H1 (cell line): ENCODE data around the gene LRP3. TPM values are rescaled to one million over a fixed set of nuclear protein-coding genes. Genes with fewer than 3 reads are reported as not detected.

Experiments used
- CTCF ChIA-PET: fragments of 300-600 bp; sonication (Branson Sonifier 250); formaldehyde crosslinking; loops from one replicate; lab custom pipeline; 2021; ENCODE audit not compliant: partially characterized antibody; lab: Charles Lee
- POLR2A ChIA-PET: fragments of 300-600 bp; sonication (Branson Sonifier 250); formaldehyde crosslinking; loops from one replicate; lab custom pipeline; 2021; ENCODE audit warnings: inconsistent platforms; ENCODE audit not compliant: partially characterized antibody; lab: Charles Lee
- DNase-seq, 2 experiments: peaks; one replicate each; pipeline versions ENCODE4 v3.0.0 to v3.0.0-alpha.2; 2010 to 2022; ENCODE audit warnings: low spot score in 2 of 2, low read depth in 1 of 2, mixed read lengths in 1 of 2
- FAIRE-seq: peaks from 2 replicates; lab custom pipeline; 2011; peaks lifted over from hg19 to GRCh38; lab: Jason Lieb, UNC
- H2AFZ ChIP-seq: 2 replicates; pipeline ENCODE4 v1.8.1; 2012; ENCODE audit warnings: low read length, inconsistent platforms
- H2AK5ac ChIP-seq: 2 replicates; pipeline ENCODE4 v1.6.1; 2013; ENCODE audit warnings: low read depth, low read length
- H2BK120ac ChIP-seq: replicated peaks from 2 replicates; pipeline ENCODE3; 2013; ENCODE audit warnings: low read depth, low read length, inconsistent platforms
- H2BK12ac ChIP-seq: 2 replicates; pipeline ENCODE4 v1.6.1; 2013; ENCODE audit warnings: low read depth, low read length
- H2BK15ac ChIP-seq: 2 replicates; pipeline ENCODE4 v1.6.1; 2013; ENCODE audit warnings: low read length
- H2BK20ac ChIP-seq: 2 replicates; pipeline ENCODE4 v1.6.1; 2013; ENCODE audit warnings: low read length
- H2BK5ac ChIP-seq: 2 replicates; pipeline ENCODE4 v1.6.1; 2013; ENCODE audit warnings: low read depth, low read length
- H3K14ac ChIP-seq: 2 replicates; pipeline ENCODE4 v1.6.1; 2013; ENCODE audit warnings: inconsistent platforms; ENCODE audit not compliant: insufficient read length
- H3K18ac ChIP-seq: 2 replicates; pipeline ENCODE4 v1.6.1; 2013; ENCODE audit warnings: low read length; ENCODE audit errors: extremely low read depth
- H3K23ac ChIP-seq: 2 replicates; pipeline ENCODE4 v1.6.1; 2013; ENCODE audit warnings: inconsistent platforms; ENCODE audit not compliant: insufficient read length
- H3K23me2 ChIP-seq: 2 replicates; pipeline ENCODE4 v1.6.1; 2013; ENCODE audit warnings: low read depth, low read length
- H3K27ac ChIP-seq: 2 replicates; pipeline ENCODE4 v1.6.1; 2011; ENCODE audit warnings: low read depth, low read length, inconsistent platforms
- H3K27me3 ChIP-seq, 4 experiments: replicated peaks in 1 of 4; 1 replicate in 1 of 4; 2 replicates in 3 of 4; pipeline versions ENCODE4 v1.6.1 to v1.8.1; 2011 to 2013; ENCODE audit warnings: low read length in 3 of 4, mild to moderate bottlenecking in 3 of 4, inconsistent platforms in 2 of 4, mixed read lengths in 2 of 4, moderate library complexity in 1 of 4; ENCODE audit not compliant: control insufficient read depth in 3 of 4, insufficient read depth in 3 of 4; ENCODE audit errors: extremely low read depth in 1 of 4
- H3K36me3 ChIP-seq, 4 experiments: 2 replicates each; pipeline versions ENCODE4 v1.6.1 to v1.8.1; 2011 to 2013; ENCODE audit warnings: mild to moderate bottlenecking in 4 of 4, low read length in 3 of 4, moderate library complexity in 2 of 4, control low read depth in 1 of 4, inconsistent platforms in 1 of 4; ENCODE audit not compliant: insufficient read depth in 4 of 4, control insufficient read depth in 2 of 4
- H3K4ac ChIP-seq: replicated peaks from 2 replicates; pipeline ENCODE3; 2013; ENCODE audit warnings: low read length, low read depth, mixed read lengths, inconsistent platforms; ENCODE audit not compliant: insufficient read length
- H3K4me1 ChIP-seq, 4 experiments: replicated peaks in 1 of 4; 1 replicate in 1 of 4; 2 replicates in 3 of 4; pipeline versions ENCODE4 v1.6.1 to v1.8.1; 2011 to 2013; ENCODE audit warnings: low read length in 3 of 4, inconsistent platforms in 2 of 4, mixed read lengths in 1 of 4; ENCODE audit not compliant: insufficient read depth in 4 of 4, control insufficient read depth in 3 of 4
- H3K4me2 ChIP-seq, 2 experiments: 2 replicates each; pipeline versions ENCODE4 v1.6.1 to v1.8.1; 2011 to 2013; ENCODE audit warnings: low read depth in 2 of 2, low read length in 2 of 2, control low read depth in 1 of 2, inconsistent platforms in 1 of 2, mild to moderate bottlenecking in 1 of 2; ENCODE audit not compliant: insufficient read depth in 1 of 2
- H3K4me3 ChIP-seq, 4 experiments: fragments of 200-600, 300-600 bp in 1 of 4; sonication (generic), shearing (Covaris generic), sonication (Bioruptor Twin) in 1 of 4; 2 replicates each; pipeline versions ENCODE4 v1.5.1 to v1.8.1; 2011 to 2016; ENCODE audit warnings: low read length in 4 of 4, low read depth in 3 of 4, control low read depth in 2 of 4, inconsistent platforms in 2 of 4, mild to moderate bottlenecking in 2 of 4, mixed read lengths in 1 of 4, moderate library complexity in 1 of 4; ENCODE audit not compliant: insufficient read depth in 2 of 4; ENCODE audit errors: extremely low read depth in 1 of 4
- H3K56ac ChIP-seq: replicated peaks from 2 replicates; pipeline ENCODE3; 2013; ENCODE audit warnings: low read depth, mild to moderate bottlenecking, mixed read lengths, low read length, inconsistent platforms; ENCODE audit not compliant: insufficient read length
- H3K79me1 ChIP-seq: 2 replicates; pipeline ENCODE4 v1.6.1; 2013; ENCODE audit warnings: low read depth, low read length, control low read depth
- H3K79me2 ChIP-seq, 2 experiments: 2 replicates each; pipeline versions ENCODE4 v1.6.1 to v1.8.1; 2012 to 2013; ENCODE audit warnings: low read length in 2 of 2, mild to moderate bottlenecking in 2 of 2, inconsistent platforms in 1 of 2; ENCODE audit not compliant: insufficient read depth in 2 of 2, control insufficient read depth in 1 of 2
- H3K9ac ChIP-seq, 4 experiments: replicated peaks in 1 of 4; 1 replicate in 1 of 4; 2 replicates in 3 of 4; pipeline versions ENCODE4 v1.6.1 to v1.8.1; 2011 to 2013; ENCODE audit warnings: low read depth in 3 of 4, low read length in 3 of 4, control low read depth in 2 of 4, mild to moderate bottlenecking in 2 of 4, moderate library complexity in 2 of 4, inconsistent platforms in 1 of 4; ENCODE audit errors: extremely low read depth in 1 of 4
- H3K9me3 ChIP-seq, 2 experiments: 2 replicates each; pipeline versions ENCODE4 v1.6.1 to v1.8.1; 2012 to 2013; ENCODE audit warnings: mild to moderate bottlenecking in 2 of 2, moderate library complexity in 2 of 2, control low read depth in 1 of 2, inconsistent platforms in 1 of 2, low read depth in 1 of 2, low read length in 1 of 2, mixed read lengths in 1 of 2; ENCODE audit not compliant: insufficient read depth in 2 of 2
- H4K20me1 ChIP-seq, 2 experiments: replicated peaks in 1 of 2; 2 replicates each; pipeline versions ENCODE3 to v1.8.1; 2011 to 2013; ENCODE audit warnings: inconsistent platforms in 2 of 2, low read length in 2 of 2, mild to moderate bottlenecking in 1 of 2; ENCODE audit not compliant: insufficient read depth in 2 of 2, control insufficient read depth in 1 of 2
- H4K5ac ChIP-seq: 2 replicates; pipeline ENCODE4 v1.6.1; 2013; ENCODE audit warnings: low read length, low read depth, mixed read lengths, inconsistent platforms; ENCODE audit not compliant: insufficient read length
- H4K8ac ChIP-seq: 2 replicates; pipeline ENCODE4 v1.8.0; 2013; ENCODE audit warnings: mild to moderate bottlenecking, moderate library complexity, low read length, inconsistent platforms; ENCODE audit not compliant: insufficient read depth; ENCODE audit errors: extremely low read depth
- H4K91ac ChIP-seq: replicated peaks from 2 replicates; pipeline ENCODE3; 2013; ENCODE audit warnings: low read length, mixed read lengths, inconsistent platforms; ENCODE audit not compliant: insufficient read length
- CTCF ChIP-seq, 3 experiments: IDR thresholded peaks; 1 replicate in 2 of 3; 2 replicates in 1 of 3; pipeline versions ENCODE4 v1.5.1 to v1.6.1; 2011; ENCODE audit warnings: low read length in 3 of 3, mild to moderate bottlenecking in 3 of 3, inconsistent platforms in 2 of 3, low read depth in 1 of 3, moderate library complexity in 1 of 3; ENCODE audit not compliant: insufficient read depth in 1 of 3; ENCODE audit errors: control extremely low read depth in 1 of 3
- KDM4A ChIP-seq: IDR thresholded peaks from one replicate; pipeline ENCODE4 v1.7.1; 2012; ENCODE audit warnings: low read depth, mild to moderate bottlenecking, moderate library complexity, low read length, inconsistent platforms; ENCODE audit not compliant: severe bottlenecking
- MAX ChIP-seq: IDR thresholded peaks from 2 replicates; pipeline ENCODE4 v1.6.1; 2012; ENCODE audit warnings: inconsistent platforms
- SAP30 ChIP-seq: fragments of 300-600 bp; sonication (generic); IDR thresholded peaks from 2 replicates; pipeline ENCODE4 v1.7.1; 2012; ENCODE audit warnings: low read length, moderate library complexity, mild to moderate bottlenecking, inconsistent platforms; ENCODE audit not compliant: insufficient read depth, insufficient replicate concordance
- WGBS, 2 experiments: shearing (Covaris generic) in 1 of 2; methylation state at CpG; one replicate each; pipeline versions ENCODE4 v1.1.6 to v1.1.7; 2013 to 2015; ENCODE audit warnings: low lambda C conversion rate in 2 of 2, mixed read lengths in 2 of 2, inconsistent platforms in 1 of 2, low coverage in 1 of 2, missing lambda C conversion rate in 1 of 2; ENCODE audit not compliant: insufficient replicate concordance in 2 of 2, insufficient coverage in 1 of 2, insufficient read length in 1 of 2; ENCODE audit errors: extremely low coverage in 1 of 2, missing lambda C conversion rate in 1 of 2; 5-methylcytosine and 5-hydroxymethylcytosine counted together
- polyA plus RNA-seq, 7 experiments: library from polyadenylated mRNA; depleted of rRNA in 3 of 7; stranded (reverse) in 5 of 7; unstranded in 2 of 7; fragments of >200 nt in 5 of 7; fragments of 200-250 nt in 2 of 7; gene quantifications; 1 replicate in 5 of 7; 2 replicates in 1 of 7; 4 replicates in 1 of 7; pipeline versions ENCODE4 v1.2.1 to v1.2.3, GENCODE V29; 2011 to 2013; ENCODE audit warnings: missing spikeins in 2 of 7, mixed read lengths in 2 of 7
- total RNA-seq: library from RNA; stranded (reverse); fragmentation: NEBNext Ultra II Directional; extraction: Animal tissue kit (Norgen Biotek cat#: 25700); gene quantifications from 2 replicates; pipeline ENCODE4 v1.2.1, GENCODE V29; 2021

LRP3 gene
- total and polyA plus RNA-seq, 2 of the 8 experiments (the other 6 are each of a cell fraction or from before 2014, with no cell fraction given) = 30.3 to 33.7 TPM

GRCh38 chr19:33175886-33176669 is 18.1 kb upstream of the LRP3 start:
- 28% methylated on average over 25 of the region's 25 CpGs; no CpG with 5 or more reads in 1 of the 2 experiments for WGBS, 2 experiments
- TF ChIP-seq SAP30 (peak; percentile 11), CTCF (IDR thresholded peaks at IDR 0.05; ENCODE audit: control extremely low read depth in 1 of 3, insufficient read depth in 1 of 3, low read depth in 1 of 3, low read length in 3 of 3) (peak in 1 of 3 experiments; percentile 21; a peak in 1 of 4 replicates), KDM4A (peak; percentile 38), MAX (no peak)
- TF ChIP-seq, all 59 proteins: peak for 3
- Histone ChIP-seq H3K27me3 (peaks cover 0 to 2% (median 1%) of the 10 kb centered on the region in 4 experiments; a peak in 3 of 7 replicates), H3K14ac (no peak overlapping the region), H2BK120ac (no peak overlapping the region), H3K4ac (peak overlapping the region; percentile 96), H4K91ac (peak overlapping the region; percentile 85), H2AK5ac (no peak overlapping the region), H3K18ac (0 out of 2 replicates have a peak overlapping the region, but pooled peaks have one; percentile 40), H4K5ac (peak overlapping the region; percentile 69), H3K23ac (no peak overlapping the region), H2BK15ac (no peak overlapping the region), H3K79me2 (0 out of 4 replicates have a peak, but pooled peaks cover 0 to 3% of the 10 kb centered on the region in 2 experiments), H3K4me2 (peak overlapping the region; percentile 66 to 95), H3K4me3 (peak overlapping the region; percentile 73 to 91 (median 90)), H3K23me2 (peaks cover 12% of the 10 kb centered on the region), H2BK12ac (no peak overlapping the region), H3K36me3 (no peaks in the 10 kb centered on the region), H3K27ac (peak overlapping the region; percentile 78), H4K8ac (peak overlapping the region; percentile 94; the same call in 1 of the 2 replicates), H2BK5ac (peak overlapping the region; percentile 88), H3K79me1 (peaks cover 3% of the 10 kb centered on the region; the same call in 1 of the 2 replicates), H3K56ac (peak overlapping the region; percentile 82), H2AFZ (peak overlapping the region; percentile 70; the same call in 1 of the 2 replicates), H3K9me3 (no peaks in the 10 kb centered on the region), H2BK20ac (no peak overlapping the region), H3K4me1 (peaks cover 0 to 3% (median under 1%) of the 10 kb centered on the region in 4 experiments; a peak in 3 of 7 replicates), H4K20me1 (peaks cover 0 to 5% of the 10 kb centered on the region in 2 experiments), H3K9ac (peak overlapping the region; percentile 69 to 83 (median 78); a peak in 6 of 7 replicates)
- CTCF ChIA-PET = interaction anchor here (0.8 to 4.9 kb wide), 16 partner anchors 9 to 231 kb away, joined by 3 to 19 read pairs (median 5); no protein-coding TSS in a partner anchor
- peak in 1 of 2 experiments; percentile 55 for DNase-seq
- POLR2A ChIA-PET = interaction anchor here (0.5 to 2.8 kb wide), 17 partner anchors 8 to 1827 kb away, joined by 3 to 15 read pairs (median 3); partner anchors contain the start of genes CEBPA and CEBPG
- FAIRE-seq = no peak
